GM06990 (cell line): Measurements from ENCODE around the gene RET.

ENCODE experiments used
- DNase-seq: peaks from one replicate; pipeline ENCODE4 v3.0.0-alpha.2; 2011; ENCODE audit not compliant: insufficient read length; ENCODE audit errors: extremely low read depth
- H3K27me3 ChIP-seq: replicated peaks from 2 replicates; pipeline ENCODE4 v1.6.0; 2011; ENCODE audit warnings: low read length; ENCODE audit not compliant: control insufficient read depth, insufficient read depth
- H3K36me3 ChIP-seq: 2 replicates; pipeline ENCODE4 v1.5.1; 2011; ENCODE audit warnings: low read length; ENCODE audit not compliant: control insufficient read depth, insufficient read depth
- H3K4me3 ChIP-seq: replicated peaks from 2 replicates; pipeline ENCODE4 v1.5.1; 2011; ENCODE audit warnings: low read depth, mild to moderate bottlenecking, control low read depth, low read length
- CTCF ChIP-seq: IDR thresholded peaks from 2 replicates; pipeline ENCODE4 v1.5.1; 2011; ENCODE audit warnings: low read length, control low read depth, mild to moderate bottlenecking, inconsistent platforms; ENCODE audit not compliant: insufficient read depth, poor library complexity, severe bottlenecking

RET gene

GRCh38 chr10:43173120-43173519 lies 96.3 kb downstream of the RET start:
- Histone ChIP-seq H3K4me3 (no peak overlapping the region), H3K36me3 (peaks cover 2% of the 10 kb centered on the region; the same call in 1 of the 2 replicates), H3K27me3 (no peaks in the 10 kb centered on the region)
- no peak for TF ChIP-seq CTCF
- no peak for DNase-seq

- DNase-seq = no peak
- no peak for TF ChIP-seq CTCF
Observed at GRCh38 chr10:43174969-43175368, 98.1 kb downstream of the RET start.

GRCh38 chr10:43176271-43176670 lies 99.4 kb downstream of the RET start:
- H3K27me3 ChIP-seq = no peaks in the 10 kb centered on the region
- no peaks in the 10 kb centered on the region; the same call in 1 of the 2 replicates for H3K36me3 ChIP-seq
- H3K4me3 ChIP-seq = no peak overlapping the region
- DNase-seq = no peak
- no peak for TF ChIP-seq CTCF

More at GRCh38 chr10:43174969-43175368, 98.1 kb downstream of the RET start:
- H3K27me3 ChIP-seq = no peaks in the 10 kb centered on the region
- no peak overlapping the region for H3K4me3 ChIP-seq
- no peaks in the 10 kb centered on the region; the same call in 1 of the 2 replicates for H3K36me3 ChIP-seq

- no peak for DNase-seq
- Histone ChIP-seq H3K4me3 (no peak overlapping the region), H3K36me3 (no peaks in the 10 kb centered on the region; the same call in 1 of the 2 replicates), H3K27me3 (no peaks in the 10 kb centered on the region)
- no peak for TF ChIP-seq CTCF
Observed at GRCh38 chr10:43177595-43177994, 100.7 kb downstream of the RET start.
